Iris pigment epithelial cell (primary cell): ENCODE results near the gene AKAP4.
A peak's percentile ranks its signal among the peaks of the same experiment; 100 is the strongest.

ENCODE experiments used
- DNase-seq: peaks from one replicate; pipeline ENCODE4 v3.0.0-alpha.2; 2011; ENCODE audit warnings: low read depth

AKAP4 gene, protein sequence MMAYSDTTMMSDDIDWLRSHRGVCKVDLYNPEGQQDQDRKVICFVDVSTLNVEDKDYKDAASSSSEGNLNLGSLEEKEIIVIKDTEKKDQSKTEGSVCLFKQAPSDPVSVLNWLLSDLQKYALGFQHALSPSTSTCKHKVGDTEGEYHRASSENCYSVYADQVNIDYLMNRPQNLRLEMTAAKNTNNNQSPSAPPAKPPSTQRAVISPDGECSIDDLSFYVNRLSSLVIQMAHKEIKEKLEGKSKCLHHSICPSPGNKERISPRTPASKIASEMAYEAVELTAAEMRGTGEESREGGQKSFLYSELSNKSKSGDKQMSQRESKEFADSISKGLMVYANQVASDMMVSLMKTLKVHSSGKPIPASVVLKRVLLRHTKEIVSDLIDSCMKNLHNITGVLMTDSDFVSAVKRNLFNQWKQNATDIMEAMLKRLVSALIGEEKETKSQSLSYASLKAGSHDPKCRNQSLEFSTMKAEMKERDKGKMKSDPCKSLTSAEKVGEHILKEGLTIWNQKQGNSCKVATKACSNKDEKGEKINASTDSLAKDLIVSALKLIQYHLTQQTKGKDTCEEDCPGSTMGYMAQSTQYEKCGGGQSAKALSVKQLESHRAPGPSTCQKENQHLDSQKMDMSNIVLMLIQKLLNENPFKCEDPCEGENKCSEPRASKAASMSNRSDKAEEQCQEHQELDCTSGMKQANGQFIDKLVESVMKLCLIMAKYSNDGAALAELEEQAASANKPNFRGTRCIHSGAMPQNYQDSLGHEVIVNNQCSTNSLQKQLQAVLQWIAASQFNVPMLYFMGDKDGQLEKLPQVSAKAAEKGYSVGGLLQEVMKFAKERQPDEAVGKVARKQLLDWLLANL

DNA sequence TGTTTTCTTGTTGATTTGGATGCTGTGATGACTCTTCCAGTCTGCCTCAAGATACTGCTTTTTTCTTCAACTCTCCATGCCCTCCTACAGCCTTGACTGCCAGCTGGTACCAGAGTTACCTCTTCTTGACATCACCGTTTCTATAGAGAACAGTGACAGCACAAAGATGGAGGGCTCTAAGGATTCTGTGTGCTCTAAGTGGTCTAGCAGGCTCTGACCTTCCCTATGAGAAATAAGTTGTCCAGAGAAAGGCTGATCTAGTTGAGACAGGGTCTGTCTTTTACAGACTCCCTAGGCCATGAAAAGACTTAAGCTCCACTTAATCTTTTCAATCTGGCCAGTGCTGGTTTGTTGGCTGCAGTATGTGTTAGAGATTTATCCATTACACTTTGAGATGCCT, at the start of gene AKAP4:
Gene AKAP4, minus strand, starts transcription at position 101 of the 400 bp plus-strand sequence. CDS start 118 bp downstream, outside the sequence.
- DNase-seq, result no peak

DNA sequence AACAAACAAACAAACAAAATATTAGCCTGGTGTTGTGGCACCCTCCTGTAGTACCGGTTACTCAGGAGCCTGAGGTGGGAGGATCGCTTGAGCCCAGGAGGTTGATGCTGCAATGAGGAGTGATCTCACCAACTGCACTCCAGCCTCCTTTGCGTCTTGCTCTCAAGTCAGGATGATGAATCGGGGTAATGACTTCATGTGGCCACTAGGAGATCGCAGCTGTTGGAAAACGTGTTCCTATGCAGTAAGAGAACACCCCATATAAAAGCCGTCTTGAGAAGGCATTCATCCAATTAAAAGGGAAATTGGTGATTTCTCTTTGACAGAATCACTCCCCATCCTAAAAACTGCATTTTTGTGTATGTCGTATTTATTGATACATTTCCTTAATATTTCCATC, 10.7 kb upstream of the AKAP4 start:
- peak; percentile 42 for DNase-seq

DNA sequence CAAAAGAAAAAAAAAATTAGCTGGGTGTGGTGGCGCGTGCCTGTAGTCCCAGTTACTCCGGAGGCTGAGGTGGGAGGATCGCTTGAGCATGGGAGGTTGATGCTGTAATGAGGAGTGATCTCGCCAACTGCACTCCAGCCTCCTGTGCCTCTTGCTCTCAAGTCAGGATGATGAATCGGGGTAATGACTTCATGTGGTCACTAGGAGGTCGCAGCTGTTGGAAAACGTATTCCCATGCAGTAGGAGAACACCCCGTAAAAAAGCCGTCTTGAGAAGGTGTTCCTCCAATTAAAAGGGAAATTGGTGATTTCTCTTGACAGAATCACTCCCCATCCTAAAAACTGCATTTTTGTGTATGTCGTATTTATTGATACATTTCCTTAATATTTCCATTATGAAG, 5.9 kb upstream of the AKAP4 start:
- DNase-seq, result peak; percentile 1

DNA sequence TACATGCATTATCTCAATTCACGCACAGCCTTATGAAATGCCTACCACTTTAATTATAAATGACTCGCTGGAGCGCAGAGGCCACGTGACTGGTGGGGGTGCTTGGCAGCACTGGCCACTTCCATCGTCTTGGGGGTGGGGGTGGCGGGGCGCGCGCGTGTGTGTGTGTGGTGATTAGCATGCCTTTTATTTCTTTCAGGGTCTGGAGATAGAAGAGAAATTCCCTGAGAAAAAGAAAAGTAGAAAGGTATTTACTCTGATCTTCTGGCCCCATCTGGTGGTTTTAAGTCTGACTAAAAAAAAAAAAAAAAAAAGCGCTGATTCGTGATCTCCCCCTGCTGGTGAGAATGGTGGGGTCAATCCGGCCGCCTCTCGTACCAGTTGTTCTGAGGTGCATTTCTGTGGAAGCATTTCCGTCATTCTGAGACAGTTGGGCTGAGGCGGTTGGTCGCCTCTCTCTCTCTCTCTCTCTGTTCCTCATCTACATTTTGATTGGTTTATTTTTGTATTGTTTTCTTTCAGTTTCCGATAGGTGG, 3.6 kb upstream of the AKAP4 start, which contains the start of gene CCNB3:
Gene CCNB3, plus strand, starts transcription at position 402 of the 536 bp plus-strand sequence. CDS start 80,399 bp downstream, outside the sequence.
- DNase-seq, result peak; percentile 75

DNA sequence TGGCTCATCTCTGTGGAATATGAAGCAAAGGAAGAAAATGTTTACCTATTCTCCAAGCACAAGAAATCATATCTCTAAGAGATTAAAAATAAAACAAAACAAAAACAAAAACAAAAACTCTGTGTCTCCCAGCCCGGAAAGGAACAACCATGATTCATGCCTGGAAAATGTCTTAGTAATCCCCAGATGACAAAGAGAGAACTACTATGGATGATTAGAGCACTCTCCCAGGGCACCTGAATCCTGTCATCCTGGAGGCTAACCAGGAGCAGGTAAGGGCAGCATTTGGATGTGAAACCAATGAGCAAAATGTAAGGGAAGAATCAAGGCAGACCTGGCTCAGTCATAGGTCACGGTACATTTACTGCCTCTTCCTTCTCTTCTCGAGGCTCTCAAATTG, 1.7 kb upstream of the AKAP4 start:
- DNase-seq, result peak; percentile 1

DNA sequence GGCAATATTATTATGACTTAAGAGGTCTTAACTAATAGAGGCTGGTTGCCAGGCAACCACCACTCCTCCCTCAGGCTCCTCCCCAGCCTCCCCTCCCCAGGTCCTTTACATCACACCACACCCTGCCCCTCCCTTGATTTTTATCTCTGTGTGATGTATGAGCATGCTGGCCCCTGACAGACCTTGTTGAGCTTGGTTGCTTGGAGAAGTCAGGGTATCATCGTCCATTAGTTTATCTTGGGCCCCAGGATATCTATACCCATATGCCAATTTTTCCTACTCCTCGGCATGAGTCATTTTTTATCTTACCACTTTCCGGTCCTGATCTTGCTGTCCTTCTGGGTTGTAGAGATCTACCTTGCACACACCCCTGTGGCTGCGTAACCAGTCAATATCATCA, 2.5 kb downstream of the AKAP4 start:
- no peak for DNase-seq

DNA sequence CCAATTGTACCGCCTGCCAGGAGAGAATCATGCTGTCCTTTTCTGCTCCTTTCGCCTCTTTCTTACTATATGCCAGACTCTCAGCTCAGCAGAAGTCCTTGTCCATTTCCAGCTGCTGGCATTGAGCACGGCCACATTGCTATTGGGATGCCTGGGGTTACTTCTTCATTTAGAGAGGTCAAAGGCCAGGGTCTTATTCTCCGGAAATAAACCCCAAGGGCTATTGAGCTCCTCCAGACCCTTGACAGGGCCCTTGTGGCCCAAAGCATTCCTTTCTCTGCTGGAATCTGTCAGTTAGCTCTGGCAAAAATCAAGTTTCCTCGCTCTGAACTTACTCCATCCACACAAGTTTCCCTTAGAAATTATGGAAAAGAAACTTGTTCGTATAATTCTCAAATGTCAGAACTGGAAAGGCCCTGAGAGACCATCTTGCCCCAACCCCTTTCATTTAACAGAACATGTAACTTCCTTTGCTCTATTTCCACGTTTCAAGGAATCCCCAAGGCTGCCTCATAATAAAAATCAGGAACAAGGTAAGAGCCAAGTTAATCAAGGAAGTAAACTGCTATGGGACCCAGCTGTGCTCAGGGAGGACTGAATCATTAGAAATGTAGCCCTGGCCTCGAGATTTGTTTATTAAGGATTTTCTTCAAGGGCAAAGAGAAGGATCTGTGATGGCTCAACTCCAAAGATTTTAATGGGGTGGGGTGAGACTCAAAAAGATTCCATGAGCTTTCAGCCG, 11.8 kb downstream of the AKAP4 start:
- no peak for DNase-seq

DNA sequence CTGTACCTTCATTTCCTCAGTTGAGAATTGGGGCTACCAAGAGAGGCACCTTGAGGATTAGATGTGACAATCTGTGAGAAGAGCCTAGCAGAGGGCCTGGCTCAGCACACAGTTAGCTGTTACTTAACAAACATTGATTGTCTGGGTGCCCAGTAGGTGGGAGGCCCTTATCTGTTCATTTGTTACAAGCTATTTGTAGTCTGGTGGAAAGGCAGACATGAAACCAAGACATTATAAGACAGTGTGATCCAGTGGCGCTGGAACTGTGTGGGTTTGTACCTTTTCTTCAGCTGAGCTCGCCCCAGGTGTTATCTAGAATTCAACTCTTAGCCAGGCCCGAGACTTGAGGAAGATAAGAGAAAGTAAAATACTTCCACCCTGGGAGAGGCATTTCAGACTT, 16.9 kb downstream of the AKAP4 start:
- no peak for DNase-seq

DNA sequence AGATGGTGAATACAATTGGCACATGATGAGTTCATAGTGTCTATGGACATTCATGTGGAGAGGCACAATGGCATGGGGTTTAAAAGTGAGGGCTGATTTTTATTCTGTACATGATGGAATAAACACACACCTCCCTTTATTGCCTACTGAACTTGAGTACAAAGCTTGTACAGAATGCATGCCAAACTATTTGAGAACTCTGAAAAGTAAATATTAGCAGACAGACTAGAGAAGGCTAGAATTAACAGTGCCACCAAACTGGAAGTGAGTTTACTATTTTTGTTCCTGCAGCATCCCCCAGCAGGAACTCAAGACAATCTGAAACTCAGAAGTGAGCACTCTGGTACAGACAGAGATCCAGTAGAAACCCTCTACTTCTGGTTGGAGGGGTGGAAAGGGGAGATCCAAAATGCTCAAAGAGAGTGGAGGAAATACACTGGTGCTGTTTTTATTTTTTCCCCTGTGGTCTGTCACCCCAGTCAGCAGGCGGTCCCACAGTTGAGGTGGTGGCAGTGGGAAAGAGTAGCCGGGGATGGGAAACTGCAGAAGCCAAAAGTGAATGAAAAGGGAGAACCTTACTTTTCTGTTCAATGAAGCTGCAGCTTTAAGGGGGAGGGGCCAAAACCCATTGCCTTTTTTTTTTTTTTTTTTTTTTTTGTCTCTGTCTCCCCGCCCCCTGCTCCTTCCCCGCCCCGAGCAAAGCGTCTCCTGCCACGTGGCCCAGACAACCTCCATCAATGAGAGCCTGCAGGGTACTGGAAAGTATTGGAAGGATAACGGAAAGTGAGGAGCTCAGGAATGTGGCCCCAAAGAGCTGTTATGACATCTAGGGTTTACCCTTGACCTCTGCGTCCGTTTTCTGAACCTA, 20.5 kb downstream of the AKAP4 start:
- no peak for DNase-seq

DNA sequence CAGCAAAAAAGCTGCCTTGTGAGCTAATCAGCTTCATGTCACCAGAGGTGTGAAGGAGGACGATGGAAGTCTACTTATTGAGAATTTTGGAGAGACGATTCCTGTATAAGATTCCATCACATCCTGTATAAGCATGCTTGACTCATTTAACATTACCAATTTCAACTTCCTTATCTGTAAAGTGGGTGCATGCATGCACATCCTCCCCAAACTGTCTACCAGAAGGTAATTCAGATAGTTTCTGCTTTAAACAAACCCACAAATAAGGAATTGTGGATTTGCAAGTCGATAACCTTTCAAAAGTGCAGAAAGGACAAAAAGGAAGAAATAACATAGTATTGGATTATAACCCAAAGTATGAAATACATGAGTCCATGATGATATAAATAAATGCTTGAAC, 31.1 kb downstream of the AKAP4 start:
- no peak for DNase-seq

DNA sequence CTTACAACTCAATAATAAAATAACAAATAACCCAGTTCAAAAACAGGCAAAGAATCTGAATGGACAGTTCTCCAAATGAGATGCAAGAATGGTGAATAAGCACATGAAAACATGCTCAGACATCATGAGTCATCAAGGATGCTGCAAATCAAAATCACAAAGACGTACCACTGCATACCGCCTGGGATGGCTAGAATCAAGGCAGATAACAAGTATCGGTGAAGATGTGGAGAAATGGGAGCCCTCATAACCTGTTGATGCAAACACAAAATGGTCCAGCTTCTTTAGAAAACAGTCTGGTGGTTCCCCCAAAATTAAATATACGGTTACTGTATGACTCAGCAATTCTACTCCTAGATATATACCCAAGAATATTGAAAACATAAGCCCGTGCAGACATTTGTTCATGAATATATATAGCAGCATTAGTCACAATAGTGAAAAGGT, 32.5 kb downstream of the AKAP4 start:
- DNase-seq, result peak; percentile 18

DNA sequence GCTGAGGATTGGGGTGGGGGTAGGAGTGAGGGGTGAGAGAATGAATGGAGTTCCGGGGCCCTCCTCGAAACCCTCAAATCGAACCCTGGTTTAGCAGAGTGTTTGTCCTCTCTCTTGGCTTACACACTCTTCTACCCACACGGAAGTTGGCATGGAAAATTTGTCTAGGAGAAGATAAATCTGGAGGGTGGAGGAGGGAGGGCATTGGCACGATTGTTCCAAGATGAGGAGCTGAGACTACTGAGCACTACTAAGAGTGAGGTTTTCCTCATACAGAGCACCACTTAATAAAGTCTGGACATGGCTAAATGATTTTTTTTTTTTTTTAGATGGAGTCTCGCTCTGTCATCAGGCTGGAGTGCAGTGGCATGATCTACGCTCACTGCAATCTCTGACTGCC, 33.4 kb downstream of the AKAP4 start:
- no peak for DNase-seq

DNA sequence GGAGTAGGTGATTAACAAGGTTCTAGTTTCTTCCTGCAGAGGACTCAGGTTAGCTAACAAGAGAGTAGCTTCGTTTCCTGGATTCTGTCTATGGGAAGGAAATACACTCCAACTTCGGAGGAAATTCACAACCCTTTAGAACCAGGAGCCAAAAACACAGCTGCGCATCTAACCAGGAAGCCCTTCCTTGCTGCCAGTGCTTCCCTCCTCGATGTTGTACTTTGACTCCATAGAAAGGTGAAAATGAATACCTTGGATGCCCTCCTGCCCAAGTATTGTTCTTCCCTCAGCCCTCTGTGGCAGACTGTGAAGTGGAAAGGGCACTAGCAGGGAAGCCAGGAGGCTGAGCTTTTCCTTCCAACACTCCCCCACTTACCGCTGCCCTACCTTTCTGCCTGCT, 35.1 kb downstream of the AKAP4 start:
- no peak for DNase-seq

DNA sequence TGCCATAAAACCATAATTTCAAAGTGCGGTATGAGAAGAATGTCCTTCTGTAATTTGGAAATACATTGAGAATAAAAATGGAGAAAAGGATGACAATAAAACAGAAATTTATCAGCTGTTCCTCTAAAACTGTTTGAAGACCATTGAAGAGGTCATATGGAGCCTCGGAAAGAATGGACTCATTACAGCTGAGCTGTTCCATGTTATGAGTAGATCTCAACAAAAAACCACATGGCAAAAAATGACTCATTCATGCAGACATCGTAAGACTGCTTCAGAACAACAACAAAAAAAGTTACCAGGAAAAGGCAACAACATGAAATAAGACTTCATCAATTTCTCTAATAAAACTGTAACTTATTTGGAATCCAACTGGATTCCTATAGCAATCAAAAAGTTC, 39.7 kb downstream of the AKAP4 start:
- DNase-seq, result peak; percentile 45

DNA sequence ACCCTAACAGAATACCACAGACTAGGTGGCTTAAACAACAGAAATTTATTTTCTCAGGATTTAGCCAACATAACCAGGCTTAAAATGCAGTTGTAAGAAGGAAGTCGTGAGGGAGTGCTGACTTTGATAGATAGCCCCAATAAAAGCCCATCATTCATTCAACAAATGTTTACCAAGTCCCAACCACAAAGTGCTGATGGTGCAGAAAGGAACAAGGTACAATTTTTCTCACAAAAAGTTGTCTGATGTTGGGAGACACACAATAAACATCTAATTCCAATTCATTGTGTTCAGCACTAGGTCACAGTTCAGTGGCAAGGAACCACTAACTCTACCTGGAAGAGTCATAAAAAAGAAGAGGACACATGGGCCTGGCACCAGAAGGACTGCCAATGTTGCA, 42.2 kb downstream of the AKAP4 start:
- DNase-seq, result no peak

DNA sequence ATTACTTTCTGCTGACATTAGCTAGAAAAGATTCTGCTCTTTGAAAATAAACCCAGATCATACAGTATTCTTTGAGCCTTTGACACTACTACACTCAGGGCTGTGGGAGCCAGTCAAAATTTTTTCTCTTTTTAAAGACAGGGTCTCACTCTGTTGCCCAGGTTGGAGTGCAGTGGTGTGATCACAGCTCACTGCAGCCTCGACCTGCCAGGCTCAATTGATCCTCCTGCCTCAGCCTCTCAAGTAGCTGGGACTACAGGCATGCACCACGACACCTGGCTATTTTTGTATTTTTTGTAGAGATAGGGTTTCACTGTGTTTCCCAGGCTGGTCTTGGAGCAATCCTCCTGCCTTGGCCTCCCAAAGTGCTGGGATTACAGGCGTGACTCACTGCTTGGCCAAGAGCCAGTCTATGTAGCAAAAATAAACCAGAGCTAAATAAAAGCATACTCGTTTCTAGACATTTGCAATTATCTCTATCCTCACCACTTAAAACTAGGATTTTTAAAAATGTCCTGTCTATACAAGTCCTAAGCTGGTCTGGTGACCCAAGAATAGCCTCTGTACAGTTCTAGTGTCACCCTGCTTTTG, 43.2 kb downstream of the AKAP4 start:
- DNase-seq, result peak; percentile 18

DNA sequence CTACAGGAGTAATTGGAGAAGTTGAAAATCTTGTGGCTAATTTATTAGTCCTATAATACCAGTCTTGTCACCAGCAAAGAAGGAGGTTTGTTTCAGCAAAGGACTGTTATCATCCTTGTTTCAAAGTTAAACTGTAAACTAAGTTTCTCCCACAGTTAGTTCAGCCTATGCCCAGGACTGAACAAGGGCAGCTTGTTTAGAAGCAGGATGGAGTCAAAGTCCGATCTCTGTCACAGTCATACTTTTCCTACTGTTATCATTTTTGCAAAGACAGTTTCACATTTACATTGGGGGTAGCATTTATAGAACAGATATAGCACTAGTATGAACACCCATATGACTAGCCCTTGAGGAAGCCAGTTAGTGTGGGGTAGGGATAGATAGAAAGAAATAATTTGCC, 46.4 kb downstream of the AKAP4 start:
- DNase-seq, result no peak

DNA sequence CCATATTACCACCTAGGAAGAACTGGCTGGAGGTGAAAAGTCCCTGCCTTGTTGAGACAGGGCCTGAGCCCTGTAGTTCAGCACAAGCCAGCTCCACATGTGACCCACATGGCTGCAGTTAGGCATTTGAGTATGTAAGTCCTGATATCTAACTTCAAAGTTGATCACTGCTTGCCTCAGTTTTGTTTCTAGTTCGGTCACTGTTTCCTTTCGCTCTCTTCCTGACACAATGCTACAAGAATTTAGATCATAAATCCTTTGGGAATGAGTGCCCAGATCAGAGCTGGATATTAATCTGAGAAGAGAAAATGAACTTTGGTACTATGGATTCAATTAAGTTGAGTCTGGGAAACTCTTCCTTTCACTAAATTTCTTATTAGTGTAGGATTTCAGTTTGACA, 48.4 kb downstream of the AKAP4 start:
- no peak for DNase-seq

DNA sequence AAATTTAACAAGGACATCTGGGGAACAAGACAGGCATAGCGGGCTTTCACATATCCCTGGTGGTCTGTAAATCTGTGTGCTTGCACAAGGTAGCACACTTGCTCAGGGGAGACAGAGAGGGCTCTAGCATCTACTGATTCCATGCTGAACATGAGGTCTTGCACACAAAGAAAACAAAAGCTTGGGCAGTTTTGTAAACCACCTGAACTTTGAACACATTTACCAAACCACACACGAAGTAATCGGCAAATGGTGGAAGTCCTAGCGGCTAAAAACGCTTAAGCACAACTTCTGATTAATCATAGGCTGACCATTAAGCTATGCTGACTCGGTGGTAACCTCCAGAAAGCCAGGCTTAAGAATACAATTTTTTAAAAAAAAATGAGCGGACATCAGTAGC, 52.8 kb downstream of the AKAP4 start:
- no peak for DNase-seq
